K562 (cell line): ENCODE measurements around the gene PTCH1. TPM values are rescaled to one million over a fixed set of nuclear protein-coding genes. Genes with fewer than 3 reads are reported as not detected.
A peak's percentile ranks its signal among the peaks of the same experiment; 100 is the strongest.

Source experiments
- BCL6 ChIP-seq: fragments of 250-450 bp; sonication (Bioruptor Pico); IDR thresholded peaks from 2 replicates; pipeline ENCODE4 v1.4.0; 2020
- EGR1 ChIP-seq: fragments of 450-650 bp; conservative IDR thresholded peaks from 2 replicates; pipeline ENCODE4 v1.6.1; 2017; ENCODE audit warnings: mild to moderate bottlenecking
- FOXA3 ChIP-seq, 2 experiments: fragments of 450-650 bp in 1 of 2; sonication (generic) in 1 of 2; formaldehyde crosslinking; IDR thresholded peaks in 1 of 2; conservative IDR thresholded peaks in 1 of 2; 2 replicates each; pipeline versions ENCODE4 v1.4.0 to v1.8.0; 2020 to 2022; ENCODE audit warnings: mild to moderate bottlenecking in 2 of 2, missing genetic modification reagents in 1 of 2
- FOXK2 ChIP-seq, 2 experiments: fragments of 450-650 bp; IDR thresholded peaks in 1 of 2; conservative IDR thresholded peaks in 1 of 2; 2 replicates each; pipeline ENCODE4 v1.6.1; 2016; ENCODE audit warnings: low read depth in 2 of 2, mild to moderate bottlenecking in 1 of 2
- HDAC1 ChIP-seq, 2 experiments: fragments of 450-650 bp; IDR thresholded peaks; 2 replicates each; pipeline ENCODE4 v1.6.1; 2016 to 2017; ENCODE audit warnings: inconsistent platforms in 1 of 2, mild to moderate bottlenecking in 1 of 2, moderate library complexity in 1 of 2
- PHF21A ChIP-seq: fragments of 450-650 bp; IDR thresholded peaks from 2 replicates; pipeline ENCODE4 v1.6.1; 2017; ENCODE audit warnings: low read depth, borderline replicate concordance
- POLR2A ChIP-seq: fragments of 450-650 bp; conservative IDR thresholded peaks from 2 replicates; pipeline ENCODE4 v1.6.1; 2016
- PTBP1 ChIP-seq: fragments of 200-400 bp; formaldehyde crosslinking; IDR thresholded peaks from 2 replicates; pipeline ENCODE4 v1.6.1; 2017; ENCODE audit warnings: low read depth, low read length
- RCOR1 ChIP-seq, 2 experiments: IDR thresholded peaks; 2 replicates each; pipeline ENCODE4 v1.6.1; 2012; ENCODE audit warnings: low read depth in 2 of 2, low read length in 2 of 2, borderline replicate concordance in 1 of 2, improper control_type of control experiment in 1 of 2
- SMARCA4 ChIP-seq: fragments of 450-650 bp; IDR thresholded peaks from 2 replicates; pipeline ENCODE4 v1.6.1; 2016
- USF1 ChIP-seq: sonication (generic); formaldehyde crosslinking; IDR thresholded peaks from 2 replicates; pipeline ENCODE4 v1.9.0; 2022; ENCODE audit warnings: mild to moderate bottlenecking, missing genetic modification reagents
- ZFP36 ChIP-seq: fragments of 150-350 bp; IDR thresholded peaks from 2 replicates; pipeline ENCODE4 v1.6.1; 2018; ENCODE audit warnings: low read length, low read depth; ENCODE audit not compliant: partially characterized antibody
- polyA plus RNA-seq, 8 experiments: library from polyadenylated mRNA; depleted of rRNA in 4 of 8; stranded (reverse) in 5 of 8; unstranded in 3 of 8; fragments of >200 nt; fragmentation: Nextera tagmentation in 2 of 8; fragmentation: Illumina TruSeq in 1 of 8; extraction: Ambion mirVana in 2 of 8; extraction: Trizol in 1 of 8; gene quantifications; 2 replicates each; pipeline versions ENCODE4 v1.2.1 to v1.2.3, GENCODE V29; 2011 to 2014; ENCODE audit warnings: inconsistent platforms in 1 of 8, missing spikeins in 1 of 8
- total RNA-seq, 7 experiments: library from RNA; depleted of rRNA in 6 of 7; stranded (reverse); fragments of >200 nt in 6 of 7; fragmentation: Illumina TruSeq in 2 of 7; extraction: Trizol in 2 of 7; gene quantifications; 2 replicates each; pipeline versions ENCODE4 v1.2.1 to v1.2.3, GENCODE V29; 2011 to 2021; ENCODE audit warnings: low replicate concordance in 1 of 7

Gene PTCH1
- total and polyA plus RNA-seq, 9 of the 15 experiments (the other 6 are each of a cell fraction or from before 2014, with no cell fraction given) = 0.70 to 9.9 (median 3.8) TPM

- peak; percentile 75 to 89 for TF ChIP-seq FOXA3 (CRISPR knock-in tag; conservative IDR thresholded peaks at IDR 0.05 in 1 of 2, IDR thresholded peaks at IDR 0.05 in 1 of 2)
- TF ChIP-seq PTBP1 = no peak
- TF ChIP-seq SMARCA4 = peak; percentile 54; the same call in 1 of the 2 replicates
- TF ChIP-seq PHF21A = peak; percentile 88; the same call in 1 of the 2 replicates
- no peak for TF ChIP-seq BCL6 (CRISPR knock-in tag)
- peak; percentile 79 for TF ChIP-seq EGR1
- peak; percentile 50; the same call in 1 of the 2 replicates for TF ChIP-seq POLR2A
- TF ChIP-seq USF1 (CRISPR knock-in tag) = peak; percentile 83
- TF ChIP-seq ZFP36 = peak; percentile 13
- TF ChIP-seq RCOR1 (IDR thresholded peaks at IDR 0.05; ENCODE audit: borderline replicate concordance in 1 of 2, low read depth in 2 of 2, low read length in 2 of 2) = peak in 1 of 2 experiments; percentile 73; a peak in 2 of 4 replicates
- TF ChIP-seq HDAC1 (IDR thresholded peaks at IDR 0.05) = 0 out of 4 replicates have a peak, but pooled peaks of 1 of the 2 experiments have one; percentile 43
- peak; percentile 57 to 73; a peak in 3 of 4 replicates for TF ChIP-seq FOXK2 (conservative IDR thresholded peaks at IDR 0.05 in 1 of 2, IDR thresholded peaks at IDR 0.05 in 1 of 2; ENCODE audit: low read depth in 2 of 2)
- TF ChIP-seq, all 486 proteins: peak for 50
Observed at GRCh38 chr9:95516734-95517558, at the start of gene PTCH1 (continued).
